Body of pancreas (tissue), 4 donors: Measurements from ENCODE around the gene ZKSCAN5. TPM values are rescaled to one million over a fixed set of nuclear protein-coding genes. Genes with fewer than 3 reads are reported as not detected.

Experiments used
- ATAC-seq: fragments of 150-250 bp; one replicate; pipeline ENCODE4 v1.9.1; 2016
- DNase-seq, 4 donors: peaks; one replicate each; pipeline ENCODE4 v3.0.0-alpha.2; 2019
- H3K27ac ChIP-seq, 4 donors: fragments of 200-600 bp; sonication (generic); 1 replicate in 3 of 4; 2 replicates in 1 of 4; pipeline versions ENCODE4 v1.5.1 to v1.6.1; 2016 to 2019; ENCODE audit warnings: mild to moderate bottlenecking in 1 of 4, mixed read lengths in 1 of 4, moderate library complexity in 1 of 4
- H3K27me3 ChIP-seq, 2 donors: fragments of 200-600 bp; sonication (generic); one replicate each; pipeline ENCODE4 v1.6.0; 2016; ENCODE audit warnings: mild to moderate bottlenecking in 1 of 2
- H3K36me3 ChIP-seq, 2 donors: fragments of 200-600 bp; sonication (generic); replicated peaks in 1 of 2; 2 replicates each; pipeline ENCODE4 v1.5.1; 2016; ENCODE audit warnings: low read depth in 2 of 2; ENCODE audit not compliant: insufficient read depth in 1 of 2
- H3K4me1 ChIP-seq: fragments of 200-600 bp; sonication (generic); one replicate; pipeline ENCODE4 v1.6.0; 2016
- H3K4me3 ChIP-seq, 2 donors: fragments of 200-600 bp; sonication (generic); 1 replicate in 1 of 2; 2 replicates in 1 of 2; pipeline ENCODE4 v1.5.1; 2016 to 2019
- H3K9me3 ChIP-seq, 3 donors: fragments of 200-600 bp; sonication (generic); 1 replicate in 2 of 3; 2 replicates in 1 of 3; pipeline ENCODE4 v1.5.1; 2016
- CTCF ChIP-seq, 7 experiments: fragments of 450-650 bp in 4 of 7; fragments of 200-600 bp in 3 of 7; sonication (generic) in 3 of 7; IDR thresholded peaks; one replicate each; pipeline ENCODE4 v1.5.1; 2016 to 2019; ENCODE audit warnings: antibody characterized with exemption in 7 of 7
- POLR2A ChIP-seq, 3 donors: fragments of 450-650 bp; IDR thresholded peaks; one replicate each; pipeline ENCODE4 v1.6.1; 2016; ENCODE audit warnings: antibody characterized with exemption in 3 of 3, mild to moderate bottlenecking in 2 of 3
- WGBS, 2 donors: methylation state at CpG; one replicate each; pipeline ENCODE4 v1.1.5; 2017; 5-methylcytosine and 5-hydroxymethylcytosine counted together
- intact Hi-C: fragments of 100-400 bp; cut with DNase I; formaldehyde crosslinking; loops from one replicate; pipeline ENCODE4 v1.15.1; 2023
- total RNA-seq, 2 donors: library from RNA; depleted of rRNA; stranded (reverse); fragments of >200 nt; gene quantifications; one replicate each; pipeline ENCODE4 v1.1.0, GENCODE V29; 2016

The ZKSCAN5 gene
- 1 to 10 TPM; 3.3 to 4.7 TPM for total RNA-seq

- ATAC-seq (peak; percentile 93), DNase-seq (peak; percentile 98 to 99 (median 98))
- 0% methylated on average over 18 to 49 of the region's 53 CpGs for WGBS, 2 donors
- H3K36me3 ChIP-seq: no peaks in the 10 kb centered on the region
- H3K27me3 ChIP-seq: no peaks in the 10 kb centered on the region
- TF ChIP-seq POLR2A (IDR thresholded peaks at IDR 0.05) (peak; percentile 32 to 85 (median 82)), CTCF (IDR thresholded peaks at IDR 0.05) (peak in 1 of 7 experiments; percentile 12)
- no peaks in the 10 kb centered on the region for H3K9me3 ChIP-seq
- peak within 1 kb of the TSS; percentile 95 to 97 for H3K4me3 ChIP-seq
- H3K4me1 ChIP-seq: peaks cover 34% of the 10 kb centered on the region
- H3K27ac ChIP-seq: peak within 1 kb of the TSS; percentile 85 to 98 (median 92)
- intact Hi-C loops: no loop called here
Observed at GRCh38 chr7:99504603-99505323, at the start of gene ZKSCAN5. Gene ZKSCAN5, plus strand, starts transcription at chr7:99504662. Its CDS starts 1,383 bp downstream, at chr7:99506045.

- peaks cover 0 to 18% of the 10 kb centered on the region in 2 donors for H3K36me3 ChIP-seq
Observed at GRCh38 chr7:99455874-99456273, 48.6 kb upstream of the ZKSCAN5 start.

GRCh38 chr7:99456288-99456687 lies 48.2 kb upstream of the ZKSCAN5 start:
- Histone ChIP-seq H3K9me3 (no peaks in the 10 kb centered on the region), H3K36me3 (peaks cover 0 to 15% of the 10 kb centered on the region in 2 donors), H3K27me3 (no peaks in the 10 kb centered on the region), H3K4me1 (peaks cover 12% of the 10 kb centered on the region), H3K4me3 (no peak overlapping the region), H3K27ac (no peak overlapping the region)
- DNase-seq (no peak), ATAC-seq (no peak)
- WGBS, 2 donors: 64 to 74% methylated on average over 12 to 13 of the region's 13 CpGs
- TF ChIP-seq CTCF (IDR thresholded peaks at IDR 0.05) (no peak), POLR2A (IDR thresholded peaks at IDR 0.05) (no peak)
- intact Hi-C loops: no loop called here

More at GRCh38 chr7:99455874-99456273, 48.6 kb upstream of the ZKSCAN5 start:
- WGBS, 2 donors: 53 to 74% methylated on average over 5 to 9 of the region's 9 CpGs
- no peak for DNase-seq
- H3K27me3 ChIP-seq: no peaks in the 10 kb centered on the region
- H3K9me3 ChIP-seq: no peaks in the 10 kb centered on the region
- peak; percentile 13 for ATAC-seq
- H3K27ac ChIP-seq: no peak overlapping the region
- no peak overlapping the region for H3K4me3 ChIP-seq
- no peak for TF ChIP-seq CTCF (IDR thresholded peaks at IDR 0.05)
- no peak for TF ChIP-seq POLR2A (IDR thresholded peaks at IDR 0.05)
- peaks cover 8% of the 10 kb centered on the region for H3K4me1 ChIP-seq
- intact Hi-C loops: no loop called here

- H3K27me3 ChIP-seq: no peaks in the 10 kb centered on the region
- peaks cover 0 to 15% of the 10 kb centered on the region in 2 donors for H3K36me3 ChIP-seq
- no peak for TF ChIP-seq POLR2A (IDR thresholded peaks at IDR 0.05)
- TF ChIP-seq CTCF (IDR thresholded peaks at IDR 0.05): no peak
- DNase-seq (no peak), ATAC-seq (no peak)
- H3K9me3 ChIP-seq: no peaks in the 10 kb centered on the region
- intact Hi-C loops: no loop called here
- peaks cover 18% of the 10 kb centered on the region for H3K4me1 ChIP-seq
- no peak overlapping the region for H3K4me3 ChIP-seq
- H3K27ac ChIP-seq: no peak overlapping the region
- WGBS, 2 donors: 81 to 94% methylated on average over 5 to 6 of the region's 6 CpGs
Observed at GRCh38 chr7:99457050-99457649, 47.3 kb upstream of the ZKSCAN5 start.
